Upper lobe of left lung (tissue), 4 donors: Measurements from ENCODE around the gene KRTAP5-2.

ENCODE experiments used
- EP300 ChIP-seq, 4 donors: sonication (generic); formaldehyde crosslinking; IDR thresholded peaks; one replicate each; pipeline ENCODE4 v1.5.1; 2017; ENCODE audit warnings: antibody characterized with exemption in 4 of 4, control low read depth in 2 of 4
- POLR2AphosphoS5 ChIP-seq, 2 donors: sonication (generic); formaldehyde crosslinking; IDR thresholded peaks; one replicate each; pipeline ENCODE4 v1.5.1; 2017; ENCODE audit warnings: antibody characterized with exemption in 2 of 2

DNA sequence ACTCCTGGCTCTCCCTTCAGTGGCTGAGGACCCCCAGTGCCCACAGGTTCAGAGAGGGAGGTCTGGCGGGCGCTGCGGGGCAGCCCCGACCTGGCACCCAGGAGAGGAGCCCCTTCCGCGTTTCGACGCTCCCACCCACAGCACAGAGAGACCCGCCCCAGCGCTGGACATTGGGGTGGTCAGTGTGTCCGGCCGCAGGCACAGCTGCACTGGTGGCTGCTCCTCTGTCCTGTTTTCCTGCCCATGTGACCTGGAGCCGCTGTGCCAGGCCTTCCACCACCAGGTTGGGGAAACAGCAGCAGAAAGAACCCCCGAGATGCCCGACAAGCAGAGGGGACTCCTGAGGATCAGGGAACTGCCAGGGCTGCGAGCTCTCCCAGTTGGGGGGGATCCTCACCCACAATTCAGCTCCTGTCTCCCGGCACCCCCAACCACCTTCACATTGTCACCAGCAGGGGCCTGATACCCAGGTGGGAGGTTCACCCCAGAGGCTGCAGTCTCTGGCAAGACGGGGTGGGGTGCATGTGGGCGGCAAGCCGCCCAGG is 45.1 kb upstream of the KRTAP5-2 start:
- no peak for TF ChIP-seq POLR2AphosphoS5 (IDR thresholded peaks at IDR 0.05)
- TF ChIP-seq EP300 (IDR thresholded peaks at IDR 0.05), result no peak
